PC-9 (cell line): Measurements from ENCODE around the gene PRUNE2. TPM values are rescaled to one million over a fixed set of nuclear protein-coding genes. Genes with fewer than 3 reads are reported as not detected.

Source experiments
- BruUV-seq: library from RNA; stranded (reverse); fragments of 400-500 nt; replicated peaks from 2 replicates; lab custom pipeline; 2021; lab: Mats Ljungman, UMichigan
- CTCF ChIA-PET: fragments of 300-600 bp; sonication (Branson Sonifier 250); formaldehyde crosslinking; loops from one replicate; lab custom pipeline; 2022; ENCODE audit warnings: antibody characterized with exemption; lab: Charles Lee
- POLR2A ChIA-PET: fragments of 300-600 bp; sonication (Branson Sonifier 250); formaldehyde crosslinking; loops from one replicate; lab custom pipeline; 2022; ENCODE audit warnings: antibody characterized with exemption; ENCODE audit not compliant: unreplicated experiment; lab: Charles Lee
- DNase-seq, 2 experiments: peaks; one replicate each; pipeline versions ENCODE4 v3.0.0 to v3.0.0-alpha.2; 2015 to 2022; ENCODE audit warnings: mixed read lengths in 1 of 2
- H2AFZ ChIP-seq: fragments of 200-600 bp; sonication (generic); 2 replicates; pipeline ENCODE4 v1.8.1; 2017; ENCODE audit warnings: antibody characterized with exemption
- H3F3A ChIP-seq: fragments of 200-600 bp; sonication (generic); 2 replicates; pipeline ENCODE4 v1.8.1; 2017; ENCODE audit warnings: antibody characterized with exemption, mild to moderate bottlenecking, low read depth; ENCODE audit not compliant: insufficient read depth
- H3K27ac ChIP-seq: fragments of 200-600 bp; sonication (generic); 2 replicates; pipeline ENCODE4 v1.6.1; 2016; ENCODE audit warnings: mixed run types
- H3K27me3 ChIP-seq: fragments of 200-600 bp; sonication (generic); 2 replicates; pipeline ENCODE4 v1.6.1; 2016; ENCODE audit warnings: low read depth, mixed run types; ENCODE audit not compliant: insufficient read depth
- H3K36me3 ChIP-seq: fragments of 200-600 bp; sonication (generic); 2 replicates; pipeline ENCODE4 v1.6.1; 2016; ENCODE audit warnings: low read depth, mixed run types
- H3K4me1 ChIP-seq: fragments of 200-600 bp; sonication (generic); replicated peaks from 2 replicates; pipeline ENCODE4 v1.6.1; 2016; ENCODE audit warnings: mixed run types; ENCODE audit not compliant: insufficient read depth
- H3K4me2 ChIP-seq: fragments of 200-600 bp; sonication (generic); 2 replicates; pipeline ENCODE4 v1.6.1; 2017; ENCODE audit warnings: mixed run types
- H3K4me3 ChIP-seq: fragments of 200-600 bp; sonication (generic); 2 replicates; pipeline ENCODE4 v1.6.1; 2016; ENCODE audit warnings: mixed run types
- H3K79me2 ChIP-seq: fragments of 200-600 bp; sonication (generic); 2 replicates; pipeline ENCODE4 v1.6.1; 2017; ENCODE audit warnings: low read depth, mixed run types
- H3K9me2 ChIP-seq: fragments of 200-600 bp; sonication (generic); 2 replicates; pipeline ENCODE4 v1.8.1; 2017; ENCODE audit warnings: mild to moderate bottlenecking; ENCODE audit not compliant: insufficient read depth
- H3K9me3 ChIP-seq: fragments of 200-600 bp; sonication (generic); 2 replicates; pipeline ENCODE4 v1.8.1; 2016; ENCODE audit warnings: low read depth; ENCODE audit not compliant: insufficient read depth
- H4K20me1 ChIP-seq: fragments of 200-600 bp; sonication (generic); 2 replicates; pipeline ENCODE4 v1.8.1; 2017; ENCODE audit not compliant: insufficient read depth
- CTCF ChIP-seq: fragments of 200-600 bp; sonication (generic); conservative IDR thresholded peaks from 2 replicates; pipeline ENCODE4 v1.6.1; 2017; ENCODE audit warnings: mixed run types, antibody characterized with exemption, mild to moderate bottlenecking, moderate library complexity
- EZH2 ChIP-seq: fragments of 200-600 bp; sonication (generic); IDR thresholded peaks from 2 replicates; pipeline ENCODE4 v1.8.0; 2017; ENCODE audit warnings: antibody characterized with exemption, low read depth
- intact Hi-C: fragments of 100-400 bp; cut with micrococcal nuclease; formaldehyde crosslinking; loops from one replicate; pipeline ENCODE4 v1.10.0; 2022; ENCODE audit not compliant: unreplicated experiment
- total RNA-seq: library from RNA; stranded (reverse); gene quantifications from 2 replicates; pipeline ENCODE4 v1.2.3, GENCODE V29; 2021

Gene PRUNE2
- total RNA-seq, 1 experiment from 2014 or later: 0.20 TPM

- peaks cover 20% of the 10 kb centered on the region for H3K27me3 ChIP-seq
- H3K79me2 ChIP-seq: no peaks in the 10 kb centered on the region
- ChIA-PET CTCF (no interaction called here), POLR2A (no interaction called here)
- H3K9me3 ChIP-seq: no peaks in the 10 kb centered on the region
- BruUV-seq: no TSS peak
- H3K4me3 ChIP-seq: no peak overlapping the region
- DNase-seq: no peak
- no peak overlapping the region for H3K27ac ChIP-seq
- H3K4me2 ChIP-seq: no peak overlapping the region
- no peaks in the 10 kb centered on the region for H4K20me1 ChIP-seq
- H3K36me3 ChIP-seq: no peaks in the 10 kb centered on the region
- H2AFZ ChIP-seq: no peak overlapping the region
- no peak for TF ChIP-seq CTCF
- no peak for TF ChIP-seq EZH2
- no peaks in the 10 kb centered on the region for H3K4me1 ChIP-seq
- no peaks in the 10 kb centered on the region for H3K9me2 ChIP-seq
- no peaks in the 10 kb centered on the region for H3F3A ChIP-seq
- intact Hi-C loops: no loop called here
Measured at GRCh38 chr9:76884823-76885222, 21.1 kb downstream of the PRUNE2 start.

- TF ChIP-seq CTCF: no peak
- TF ChIP-seq EZH2: no peak
- H3K9me3 ChIP-seq: no peaks in the 10 kb centered on the region
Measured at GRCh38 chr9:76883341-76883855, 22.5 kb downstream of the PRUNE2 start.

GRCh38 chr9:76882686-76883085, 23.2 kb downstream of the PRUNE2 start:
- no peaks in the 10 kb centered on the region for H3K79me2 ChIP-seq
- BruUV-seq: no TSS peak
- no peaks in the 10 kb centered on the region for H3F3A ChIP-seq
- no peaks in the 10 kb centered on the region for H3K9me2 ChIP-seq
- TF ChIP-seq CTCF: no peak
- TF ChIP-seq EZH2: no peak
- H3K4me3 ChIP-seq: no peak overlapping the region
- DNase-seq: no peak
- H4K20me1 ChIP-seq: no peaks in the 10 kb centered on the region
- intact Hi-C loops: no loop called here
- ChIA-PET CTCF (no interaction called here), POLR2A (no interaction called here)
- peaks cover 15% of the 10 kb centered on the region; the same call in 1 of the 2 replicates for H3K27me3 ChIP-seq
- no peak overlapping the region for H3K27ac ChIP-seq
- no peaks in the 10 kb centered on the region for H3K4me1 ChIP-seq
- no peaks in the 10 kb centered on the region for H3K9me3 ChIP-seq
- no peaks in the 10 kb centered on the region for H3K36me3 ChIP-seq
- no peak overlapping the region for H2AFZ ChIP-seq
- H3K4me2 ChIP-seq: no peak overlapping the region

More at GRCh38 chr9:76883341-76883855, 22.5 kb downstream of the PRUNE2 start:
- Histone ChIP-seq H3K27me3 (peaks cover 11% of the 10 kb centered on the region; the same call in 1 of the 2 replicates), H3K4me3 (no peak overlapping the region), H3K79me2 (no peaks in the 10 kb centered on the region), H4K20me1 (no peaks in the 10 kb centered on the region), H3K27ac (no peak overlapping the region), H3F3A (no peaks in the 10 kb centered on the region), H3K4me1 (no peaks in the 10 kb centered on the region), H2AFZ (no peak overlapping the region), H3K36me3 (no peaks in the 10 kb centered on the region), H3K4me2 (no peak overlapping the region), H3K9me2 (no peaks in the 10 kb centered on the region)
- BruUV-seq: no TSS peak
- intact Hi-C loops: no loop called here
- ChIA-PET CTCF (no interaction called here), POLR2A (no interaction called here)
- no peak for DNase-seq
